22Rv1 (cell line): Measurements from ENCODE around the gene CAMP.

Experiments
- CTCF ChIP-seq: fragments of 450-650 bp; IDR thresholded peaks from 2 replicates; pipeline ENCODE4 v1.5.1; 2017; ENCODE audit warnings: mild to moderate bottlenecking
- ZFX ChIP-seq: fragments of 450-650 bp; IDR thresholded peaks from 2 replicates; pipeline ENCODE4 v1.6.1; 2017; ENCODE audit warnings: antibody characterized with exemption, borderline replicate concordance

DNA sequence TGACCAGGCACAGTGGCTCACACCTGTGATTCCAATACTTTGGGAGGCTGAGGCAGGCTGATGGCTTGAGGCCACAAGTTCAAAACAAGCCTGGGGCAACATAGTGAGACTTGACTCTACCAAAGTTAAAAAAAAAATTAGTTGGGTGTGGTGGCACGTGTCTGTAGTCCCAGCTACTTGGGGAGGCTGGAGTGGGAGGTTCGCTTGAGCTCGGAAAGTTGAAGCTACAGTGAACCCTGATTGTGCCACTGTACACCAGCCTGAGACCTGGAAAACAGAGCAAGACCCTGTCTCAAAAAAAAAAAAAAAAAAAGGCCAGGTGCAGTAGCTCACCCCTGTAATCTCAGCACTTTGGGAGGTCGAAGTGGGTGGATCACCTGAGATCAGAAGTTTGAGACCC lies 38.2 kb upstream of the CAMP start:
- TF ChIP-seq CTCF (no peak), ZFX (no peak)
